ENCODE measurements around the gene PHEX.
A peak's percentile ranks its signal among the peaks of the same experiment; 100 is the strongest.

Gene PHEX

GRCh38 chrX:22032084-22032483 lies at the start of gene PHEX:
TSS of gene PHEX (plus strand) at chrX:22032325. CDS start at chrX:22033006, 681 bp downstream.
- DNase-seq (ENCODE audit: low spot score), result no peak

DNA sequence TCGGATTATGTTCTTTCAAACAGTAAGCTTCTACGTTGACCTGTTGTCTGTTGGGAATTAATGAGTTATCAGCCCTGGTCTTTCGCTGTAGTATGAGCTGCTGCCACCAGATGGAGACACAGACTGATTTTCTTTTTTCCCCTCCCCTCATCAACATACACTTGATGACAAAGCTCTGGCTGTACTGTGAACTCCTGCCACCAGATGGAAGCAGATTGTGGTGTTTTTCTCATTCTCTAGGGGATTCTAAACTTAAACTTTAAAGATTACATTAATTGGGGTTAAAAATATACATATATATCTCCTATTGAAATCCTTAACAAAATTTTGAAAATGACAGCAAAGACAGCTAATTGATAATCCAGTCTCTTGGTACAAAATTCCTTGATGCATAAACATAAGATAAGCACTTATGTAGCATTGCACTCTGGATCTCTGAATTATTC lies 46.8 kb upstream of the PHEX start:
- DNase-seq (ENCODE audit: low spot score), result peak; percentile 67

DNA sequence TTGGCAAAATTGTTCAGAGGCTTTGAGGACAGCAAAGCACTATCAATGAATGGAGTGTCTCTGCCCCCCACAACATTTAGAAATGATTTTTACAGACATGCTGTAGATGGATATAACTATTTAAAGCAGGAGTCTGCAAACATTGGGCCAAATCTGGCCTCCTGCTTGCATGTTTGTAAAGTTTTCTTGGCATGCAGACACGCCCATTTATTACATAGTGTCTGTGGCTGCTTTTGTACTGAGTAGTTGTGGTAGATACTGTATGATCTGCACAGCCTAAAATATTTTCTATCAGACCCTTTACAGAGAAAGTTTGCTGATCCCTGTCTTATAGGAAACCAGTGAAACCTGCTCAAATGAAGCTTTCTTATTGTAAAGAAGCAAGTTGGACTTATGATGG lies 45.5 kb upstream of the PHEX start:
- DNase-seq (ENCODE audit: low spot score), result no peak

- DNase-seq (ENCODE audit: low spot score), result no peak
Measured at GRCh38 chrX:21989384-21989783, 42.7 kb upstream of the PHEX start.

DNA sequence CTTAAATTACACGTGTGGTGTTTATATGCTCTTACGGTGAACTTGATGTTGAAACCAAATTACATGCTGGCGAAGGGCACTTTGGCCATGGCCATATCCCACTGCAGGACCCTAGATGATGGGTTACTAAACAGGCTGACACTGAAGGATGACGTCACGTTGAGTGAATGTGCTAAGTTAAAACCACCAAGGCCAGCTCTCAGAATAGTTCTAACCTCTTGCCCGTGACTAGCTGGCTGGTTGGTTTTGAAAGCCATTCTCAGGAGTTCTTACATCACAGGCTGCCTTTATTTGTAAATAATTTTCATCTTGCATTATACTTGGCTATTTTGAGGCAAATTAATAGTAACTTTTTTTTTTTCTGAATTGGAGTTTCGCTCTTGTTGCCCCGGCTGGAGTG lies 41.3 kb upstream of the PHEX start:
- no peak for DNase-seq (ENCODE audit: low spot score)

- DNase-seq (ENCODE audit: low spot score), result no peak
Measured at GRCh38 chrX:21991504-21991903, 40.6 kb upstream of the PHEX start.

GRCh38 chrX:21993265-21993664 lies 38.9 kb upstream of the PHEX start:
- peak; percentile 24 for DNase-seq (ENCODE audit: low spot score)

DNA sequence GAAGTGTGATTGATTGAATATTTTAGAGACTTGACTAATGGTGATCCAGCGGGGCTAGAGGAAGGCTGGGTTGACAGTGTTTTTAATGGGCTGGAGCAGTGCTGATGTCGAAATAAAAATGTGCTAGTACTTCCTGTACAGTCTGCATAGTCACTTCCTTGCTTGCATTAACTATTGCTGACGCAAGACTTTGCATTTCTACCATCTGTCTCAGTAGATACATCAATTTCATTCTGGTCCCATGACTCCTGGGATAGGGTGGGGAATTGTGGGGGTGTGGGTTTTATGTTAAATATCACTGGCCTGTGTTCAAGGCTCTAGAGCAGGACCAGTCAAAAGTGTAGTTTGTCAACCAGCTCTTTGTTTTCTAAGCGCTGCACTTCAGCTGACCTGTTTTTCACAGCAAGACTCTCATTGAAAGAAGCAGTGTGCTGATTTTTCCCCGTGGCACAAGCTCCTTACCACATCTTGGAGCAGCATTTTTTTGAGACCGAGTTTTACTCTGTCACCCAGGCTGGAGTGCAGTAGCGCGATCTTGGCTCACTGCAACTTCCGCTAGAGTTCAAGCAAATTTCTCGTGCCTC lies 35.2 kb upstream of the PHEX start:
- no peak for DNase-seq (ENCODE audit: low spot score)

DNA sequence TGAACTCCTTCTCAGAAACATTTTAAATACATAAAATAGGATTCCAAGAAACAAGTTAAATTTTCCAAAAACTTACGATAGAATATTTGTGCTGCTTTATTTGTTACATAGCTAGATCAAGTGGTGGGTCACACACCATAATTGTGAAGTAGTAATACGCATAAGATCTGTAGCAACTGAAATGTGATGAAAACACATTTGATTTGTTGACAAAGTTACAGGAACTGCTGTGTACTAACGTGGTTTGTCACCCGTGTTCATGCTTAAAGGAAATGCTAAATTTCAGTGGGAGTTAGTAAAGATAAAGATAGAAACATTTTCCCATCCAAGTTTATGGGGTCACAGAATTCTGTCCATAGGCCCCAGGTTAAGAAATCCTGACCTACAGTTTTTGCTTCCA lies 34.1 kb upstream of the PHEX start:
- no peak for DNase-seq (ENCODE audit: low spot score)

DNA sequence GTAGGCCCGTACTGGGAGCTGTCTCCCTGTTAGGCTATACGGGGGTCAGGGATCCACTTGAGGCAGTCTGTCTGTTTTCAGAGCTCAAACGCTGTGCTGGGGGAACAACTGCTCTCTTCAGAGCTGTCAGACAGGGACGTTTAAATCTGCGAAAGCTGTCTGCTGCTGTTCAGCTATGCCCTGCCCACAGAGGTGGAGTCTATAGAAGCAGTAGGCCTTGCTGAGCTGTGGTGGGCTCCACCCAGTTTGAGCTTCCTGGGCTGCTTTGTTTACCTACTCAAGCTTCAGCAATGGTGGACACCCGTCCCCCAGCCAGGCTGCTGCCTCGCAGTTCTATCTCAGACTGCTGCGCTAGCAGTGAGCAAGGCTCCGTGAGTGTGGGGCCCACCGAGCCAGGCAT lies 27.3 kb upstream of the PHEX start:
- DNase-seq (ENCODE audit: low spot score), result no peak

DNA sequence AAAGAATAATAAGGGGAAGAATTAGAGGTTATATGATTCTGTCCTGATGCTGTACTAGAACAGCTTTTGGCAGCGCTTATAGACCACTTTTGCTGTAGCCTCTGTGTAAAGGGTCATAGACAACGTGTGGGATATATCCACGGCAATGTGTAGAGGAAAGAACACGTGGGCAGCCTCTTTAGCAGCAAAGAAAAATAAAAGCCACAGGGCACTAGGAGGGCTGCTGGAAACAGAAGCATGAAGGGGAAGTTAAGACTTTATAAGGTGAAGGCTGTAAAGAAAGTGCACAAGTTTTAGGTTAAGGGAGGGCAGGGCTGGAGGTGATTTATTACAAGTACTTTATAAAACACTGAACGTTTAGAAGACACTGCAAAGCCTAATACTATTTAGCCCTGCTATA lies 20.1 kb upstream of the PHEX start:
- no peak for DNase-seq (ENCODE audit: low spot score)

GRCh38 chrX:22012931-22013330 lies 19.2 kb upstream of the PHEX start:
- DNase-seq (ENCODE audit: low spot score), result no peak

GRCh38 chrX:22015139-22015750 lies 16.9 kb upstream of the PHEX start:
- no peak for DNase-seq (ENCODE audit: low spot score)

GRCh38 chrX:22021751-22022324 lies 10.3 kb upstream of the PHEX start:
- no peak for DNase-seq (ENCODE audit: low spot score)

- DNase-seq (ENCODE audit: low spot score), result no peak
Measured at GRCh38 chrX:22024577-22024976, 7.5 kb upstream of the PHEX start.

DNA sequence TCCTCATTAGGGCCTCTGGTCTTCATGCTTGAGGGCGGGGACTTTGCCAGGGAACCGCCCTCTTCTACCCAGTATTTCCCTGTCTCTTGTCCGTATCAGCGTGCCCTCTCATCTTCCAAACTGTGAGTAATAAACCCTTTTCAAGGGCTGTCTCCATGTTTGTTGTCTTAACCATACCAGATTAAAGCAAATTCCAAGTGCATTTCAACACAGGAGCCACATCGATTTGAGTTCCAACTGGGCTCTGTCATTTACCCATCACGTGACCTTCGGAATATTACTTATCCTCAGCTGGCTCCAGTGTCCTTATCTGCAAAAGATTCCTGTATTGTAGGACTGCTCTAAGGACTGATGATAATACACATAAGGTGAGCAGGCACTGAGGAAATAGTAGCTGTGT lies 6.4 kb upstream of the PHEX start:
- DNase-seq (ENCODE audit: low spot score), result no peak

DNA sequence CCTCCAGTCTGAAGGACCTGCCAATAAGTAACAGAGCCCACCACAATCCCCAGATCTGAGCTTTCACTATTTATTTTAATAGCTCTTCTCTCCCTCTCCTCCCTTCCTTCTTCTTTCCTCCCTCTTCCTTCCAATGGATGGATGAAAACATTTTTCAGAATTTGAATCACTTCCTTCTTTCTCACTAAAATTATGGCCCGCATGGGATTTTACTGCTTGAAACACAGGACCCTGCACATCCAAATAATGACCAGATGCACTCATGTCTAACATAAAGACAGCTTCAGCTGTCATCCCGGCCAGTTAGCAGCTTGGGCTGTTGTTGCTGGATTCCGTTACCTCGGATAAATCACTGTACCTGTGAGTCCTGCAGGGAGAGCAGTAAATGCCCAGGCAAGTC lies 5.4 kb upstream of the PHEX start:
- DNase-seq (ENCODE audit: low spot score), result no peak

DNA sequence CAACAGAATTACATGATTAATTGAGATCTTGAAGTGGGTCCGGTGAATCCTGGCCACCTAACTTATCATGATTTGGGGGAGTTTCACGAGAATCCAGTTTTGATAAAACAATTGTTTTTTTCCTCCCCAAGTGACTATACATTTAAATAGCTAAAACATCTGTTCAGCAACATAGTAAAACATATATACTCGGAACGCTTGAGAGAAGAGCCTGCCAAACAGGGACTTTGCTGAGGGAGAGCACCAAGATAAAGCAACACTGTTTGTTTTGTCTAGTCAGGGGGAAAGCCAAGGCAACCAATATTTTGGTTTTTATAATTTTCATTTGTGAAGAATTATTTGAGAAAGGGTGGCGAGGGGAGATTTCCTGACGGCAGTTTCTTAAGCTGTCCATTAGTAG lies 381 bp downstream of the PHEX start:
- DNase-seq (ENCODE audit: low spot score), result no peak

DNA sequence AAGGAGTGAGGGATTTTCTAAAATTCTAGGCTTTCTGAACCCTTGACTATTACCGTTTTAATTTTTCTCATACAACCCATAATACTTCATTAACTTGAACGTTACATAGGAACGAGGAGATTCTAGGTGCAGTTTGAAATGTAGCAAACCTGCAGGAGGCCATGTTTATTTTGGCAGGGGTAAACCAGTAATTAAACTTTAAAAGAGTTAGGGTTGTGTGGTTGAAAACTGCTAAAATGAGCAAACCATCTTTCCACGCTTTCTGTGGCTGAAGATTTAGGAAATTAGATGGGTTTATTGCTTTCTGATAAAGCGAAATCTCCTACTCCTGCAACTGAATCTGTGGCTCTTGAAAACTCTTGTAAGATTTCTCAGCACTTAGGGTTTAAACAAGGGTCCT lies 1.7 kb downstream of the PHEX start:
- no peak for DNase-seq (ENCODE audit: low spot score)

DNA sequence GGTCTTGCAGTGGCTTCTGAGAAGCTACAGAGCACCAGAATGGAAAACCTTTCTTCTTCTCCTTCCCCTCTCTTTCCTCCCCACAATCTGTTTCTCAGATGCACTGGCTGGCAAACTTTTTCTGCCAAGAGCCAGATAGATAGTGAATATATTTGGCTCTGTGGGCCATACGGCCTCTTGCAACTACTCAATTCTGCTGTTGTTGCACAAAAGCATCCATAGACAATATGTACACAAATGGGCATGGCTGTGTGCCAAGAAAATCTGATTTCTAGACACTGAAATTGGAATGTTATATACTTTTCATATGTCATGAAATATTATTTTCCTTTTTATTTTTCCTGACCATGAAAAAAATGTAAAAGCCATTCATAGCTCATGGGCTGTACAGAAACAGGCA lies 3.1 kb downstream of the PHEX start:
- DNase-seq (ENCODE audit: low spot score), result no peak

GRCh38 chrX:22037225-22037624 lies 5.1 kb downstream of the PHEX start:
- DNase-seq (ENCODE audit: low spot score), result no peak

GRCh38 chrX:22037911-22038537 lies 5.9 kb downstream of the PHEX start:
- no peak for DNase-seq (ENCODE audit: low spot score)

DNA sequence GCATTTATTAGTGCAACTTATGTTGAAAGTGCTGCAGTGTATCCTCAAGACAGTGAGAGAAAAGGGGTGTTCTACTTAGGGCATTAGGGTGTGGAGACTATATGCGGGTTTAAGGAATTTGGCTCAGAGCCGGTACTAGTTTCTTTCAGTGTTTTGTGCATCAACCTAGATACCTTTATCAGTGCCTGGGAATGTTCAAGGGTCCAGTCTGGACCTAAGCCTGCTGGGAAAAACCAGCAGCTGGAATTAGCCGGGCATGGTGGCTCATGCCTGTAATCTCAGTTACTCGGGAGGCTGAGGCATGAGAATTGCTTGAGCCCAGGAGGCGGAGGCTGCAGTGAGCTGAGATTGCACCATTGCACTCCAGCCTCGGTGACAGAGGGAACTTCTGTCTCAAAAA lies 7.4 kb downstream of the PHEX start:
- DNase-seq (ENCODE audit: low spot score), result no peak

- DNase-seq (ENCODE audit: low spot score), result no peak
Measured at GRCh38 chrX:22040184-22040583, 8.1 kb downstream of the PHEX start.

Data from germinal center (tissue), 1 donor.